CD8-positive, alpha-beta memory T cell (primary cell): ENCODE data around the gene ARMC3. TPM values are rescaled to one million over a fixed set of nuclear protein-coding genes. Genes with fewer than 3 reads are reported as not detected.

ENCODE experiments used
- CTCF ChIA-PET: fragments of 350-600 bp; sonication (Branson Sonifier 250); formaldehyde crosslinking; loops from one replicate; lab custom pipeline; 2021; ENCODE audit warnings: antibody characterized with exemption; lab: Charles Lee
- POLR2A ChIA-PET: fragments of 350-600 bp; sonication (Branson Sonifier 250); formaldehyde crosslinking; loops from one replicate; lab custom pipeline; 2021; ENCODE audit warnings: antibody characterized with exemption; lab: Charles Lee
- DNase-seq, 5 donors: peaks; one replicate each; pipeline versions ENCODE4 v3.0.0 to v3.0.0-alpha.2; 2020 to 2022; ENCODE audit warnings: mixed read lengths in 1 of 5
- H3K27ac ChIP-seq: one replicate; pipeline ENCODE4 v1.7.0; 2013; ENCODE audit warnings: low read depth, mild to moderate bottlenecking, low read length, moderate library complexity
- H3K27me3 ChIP-seq: 2 replicates; pipeline ENCODE4 v1.7.0; 2013; ENCODE audit warnings: low read length, mild to moderate bottlenecking; ENCODE audit not compliant: insufficient read depth, poor library complexity, severe bottlenecking
- H3K36me3 ChIP-seq: 2 replicates; pipeline ENCODE4 v1.7.0; 2013; ENCODE audit warnings: mild to moderate bottlenecking, low read length, moderate library complexity; ENCODE audit not compliant: insufficient read depth
- H3K4me1 ChIP-seq: 2 replicates; pipeline ENCODE4 v1.7.0; 2013; ENCODE audit warnings: mild to moderate bottlenecking, low read length, moderate library complexity; ENCODE audit not compliant: insufficient read depth
- H3K4me3 ChIP-seq: 2 replicates; pipeline ENCODE4 v1.7.0; 2013; ENCODE audit warnings: mild to moderate bottlenecking, low read length
- H3K9me3 ChIP-seq: 2 replicates; pipeline ENCODE4 v1.7.0; 2013; ENCODE audit warnings: mild to moderate bottlenecking, low read length
- H3K27ac Mint-ChIP-seq, 8 donors: one replicate each; pipeline ENCODE4 v1.8.0; 2020 to 2021; ENCODE audit warnings: mixed read lengths in 8 of 8, mild to moderate bottlenecking in 6 of 8, inconsistent platforms in 3 of 8, moderate library complexity in 3 of 8
- H3K27me3 Mint-ChIP-seq, 2 donors: one replicate each; pipeline ENCODE4 v1.8.0; 2020 to 2021; ENCODE audit warnings: mixed read lengths in 2 of 2, mild to moderate bottlenecking in 1 of 2, moderate library complexity in 1 of 2
- H3K36me3 Mint-ChIP-seq, 3 donors: one replicate each; pipeline ENCODE4 v1.8.0; 2020 to 2021; ENCODE audit warnings: mixed read lengths in 3 of 3, inconsistent platforms in 1 of 3, mild to moderate bottlenecking in 1 of 3
- H3K4me1 Mint-ChIP-seq, 3 donors: one replicate each; pipeline ENCODE4 v1.8.0; 2020 to 2021; ENCODE audit warnings: mixed read lengths in 3 of 3, inconsistent platforms in 1 of 3, mild to moderate bottlenecking in 1 of 3
- H3K4me3 Mint-ChIP-seq, 7 donors: one replicate each; pipeline ENCODE4 v1.8.0; 2020 to 2021; ENCODE audit warnings: mixed read lengths in 7 of 7, mild to moderate bottlenecking in 6 of 7, moderate library complexity in 4 of 7, inconsistent platforms in 2 of 7
- H3K9me3 Mint-ChIP-seq, 5 donors: one replicate each; pipeline ENCODE4 v1.8.0; 2020 to 2022; ENCODE audit warnings: mixed read lengths in 5 of 5, mild to moderate bottlenecking in 3 of 5, moderate library complexity in 2 of 5, inconsistent platforms in 1 of 5
- polyA plus RNA-seq: library from polyadenylated mRNA; unstranded; fragments of 300-500 nt; fragmentation: Illumina TruSeq; gene quantifications from one replicate; pipeline ENCODE4 v1.2.3, GENCODE V29; 2021
- total RNA-seq, 2 experiments: library from RNA; stranded (reverse); gene quantifications; one replicate each; pipeline ENCODE4 v1.2.3, GENCODE V29; 2021

The ARMC3 gene
- total and polyA plus RNA-seq, 3 experiments from 2014 or later: not detected

GRCh38 chr10:22999942-23000341, 72.1 kb downstream of the ARMC3 start:
- Mint-ChIP-seq H3K27ac (no peak overlapping the region), H3K4me3 (no peak overlapping the region), H3K36me3 (no peaks in the 10 kb centered on the region), H3K27me3 (peaks cover 31 to 70% of the 10 kb centered on the region in 2 donors), H3K4me1 (no peaks in the 10 kb centered on the region), H3K9me3 (no peaks in the 10 kb centered on the region)
- H3K4me3 ChIP-seq: no peak overlapping the region
- POLR2A ChIA-PET: no interaction called here
- no peaks in the 10 kb centered on the region for H3K36me3 ChIP-seq
- H3K27ac ChIP-seq: no peak overlapping the region
- no peaks in the 10 kb centered on the region for H3K9me3 ChIP-seq
- CTCF ChIA-PET: no interaction called here
- no peaks in the 10 kb centered on the region for H3K27me3 ChIP-seq
- H3K4me1 ChIP-seq: no peaks in the 10 kb centered on the region
- no peak for DNase-seq

- Mint-ChIP-seq H3K27ac (no peak overlapping the region), H3K4me3 (no peak overlapping the region), H3K27me3 (peaks cover 36 to 74% of the 10 kb centered on the region in 2 donors), H3K9me3 (peaks cover 0 to 3% (median 0%) of the 10 kb centered on the region in 5 donors), H3K36me3 (no peaks in the 10 kb centered on the region), H3K4me1 (no peaks in the 10 kb centered on the region)
- no peaks in the 10 kb centered on the region for H3K9me3 ChIP-seq
- H3K4me3 ChIP-seq: no peak overlapping the region
- no peak overlapping the region for H3K27ac ChIP-seq
- no peaks in the 10 kb centered on the region for H3K4me1 ChIP-seq
- ChIA-PET POLR2A (no interaction called here), CTCF (interaction anchor here (3.1 kb wide), 1 partner anchor 13 kb away, joined by 9 read pairs; no protein-coding TSS in a partner anchor)
- DNase-seq: no peak
- no peaks in the 10 kb centered on the region for H3K36me3 ChIP-seq
- H3K27me3 ChIP-seq: no peaks in the 10 kb centered on the region
These were observed 74.2 kb downstream of the ARMC3 start for GRCh38 chr10:23001901-23002516.

- H3K4me1 Mint-ChIP-seq: no peaks in the 10 kb centered on the region
- ChIA-PET POLR2A (no interaction called here), CTCF (no interaction called here)
These were observed 77.3 kb downstream of the ARMC3 start for GRCh38 chr10:23005150-23005549.

GRCh38 chr10:23013581-23014335, 85.9 kb downstream of the ARMC3 start:
- DNase-seq: no peak
- no peaks in the 10 kb centered on the region for H3K36me3 Mint-ChIP-seq
- H3K4me3 Mint-ChIP-seq: no peak overlapping the region
- Histone ChIP-seq H3K4me1 (no peaks in the 10 kb centered on the region), H3K9me3 (no peaks in the 10 kb centered on the region), H3K27me3 (no peaks in the 10 kb centered on the region), H3K4me3 (no peak overlapping the region), H3K36me3 (no peaks in the 10 kb centered on the region), H3K27ac (no peak overlapping the region)
- ChIA-PET CTCF (no interaction called here), POLR2A (no interaction called here)
- peaks cover 0 to 2% (median 0%) of the 10 kb centered on the region in 5 donors for H3K9me3 Mint-ChIP-seq
- no peaks in the 10 kb centered on the region for H3K4me1 Mint-ChIP-seq
- peaks cover 19 to 47% of the 10 kb centered on the region in 2 donors for H3K27me3 Mint-ChIP-seq
- no peak overlapping the region for H3K27ac Mint-ChIP-seq

More at GRCh38 chr10:23005150-23005549, 77.3 kb downstream of the ARMC3 start:
- Histone ChIP-seq H3K36me3 (no peaks in the 10 kb centered on the region), H3K9me3 (no peaks in the 10 kb centered on the region), H3K27ac (no peak overlapping the region), H3K27me3 (no peaks in the 10 kb centered on the region), H3K4me1 (no peaks in the 10 kb centered on the region), H3K4me3 (no peak overlapping the region)
- no peak for DNase-seq
- Mint-ChIP-seq H3K36me3 (no peaks in the 10 kb centered on the region), H3K27me3 (peaks cover 40 to 68% of the 10 kb centered on the region in 2 donors), H3K9me3 (peaks cover 0 to 3% (median 0%) of the 10 kb centered on the region in 5 donors), H3K4me3 (no peak overlapping the region), H3K27ac (no peak overlapping the region)

GRCh38 chr10:23015021-23015707, 87.3 kb downstream of the ARMC3 start:
- Mint-ChIP-seq H3K27ac (no peak overlapping the region), H3K9me3 (peaks cover 0 to 2% (median 0%) of the 10 kb centered on the region in 5 donors), H3K4me1 (no peaks in the 10 kb centered on the region), H3K27me3 (peaks cover 14 to 50% of the 10 kb centered on the region in 2 donors), H3K36me3 (no peaks in the 10 kb centered on the region), H3K4me3 (no peak overlapping the region)
- Histone ChIP-seq H3K4me3 (no peak overlapping the region), H3K36me3 (no peaks in the 10 kb centered on the region), H3K27ac (no peak overlapping the region), H3K27me3 (no peaks in the 10 kb centered on the region), H3K9me3 (no peaks in the 10 kb centered on the region), H3K4me1 (no peaks in the 10 kb centered on the region)
- ChIA-PET CTCF (no interaction called here), POLR2A (no interaction called here)
- no peak for DNase-seq

- CTCF ChIA-PET: no interaction called here
- no peaks in the 10 kb centered on the region for H3K4me1 Mint-ChIP-seq
- POLR2A ChIA-PET: no interaction called here
These were observed 88.8 kb downstream of the ARMC3 start for GRCh38 chr10:23016636-23017035.

GRCh38 chr10:23019633-23020032, 91.8 kb downstream of the ARMC3 start:
- H3K27me3 Mint-ChIP-seq: peaks cover 33 to 67% of the 10 kb centered on the region in 2 donors
- no peaks in the 10 kb centered on the region for H3K4me1 ChIP-seq
- no peaks in the 10 kb centered on the region for H3K4me1 Mint-ChIP-seq
- no peak overlapping the region for H3K4me3 Mint-ChIP-seq
- peaks cover 17 to 28% (median 21%) of the 10 kb centered on the region in 5 donors for H3K9me3 Mint-ChIP-seq
- no peak overlapping the region for H3K27ac Mint-ChIP-seq
- H3K36me3 ChIP-seq: no peaks in the 10 kb centered on the region
- H3K27me3 ChIP-seq: peaks cover 3% of the 10 kb centered on the region
- ChIA-PET POLR2A (no interaction called here), CTCF (no interaction called here)
- H3K9me3 ChIP-seq: no peaks in the 10 kb centered on the region
- peaks cover 0 to 7% (median 2%) of the 10 kb centered on the region in 3 donors for H3K36me3 Mint-ChIP-seq
- H3K27ac ChIP-seq: no peak overlapping the region
- H3K4me3 ChIP-seq: no peak overlapping the region
- no peak for DNase-seq

More at GRCh38 chr10:23016636-23017035, 88.8 kb downstream of the ARMC3 start:
- Mint-ChIP-seq H3K9me3 (peaks cover 2 to 6% (median 5%) of the 10 kb centered on the region in 5 donors), H3K27me3 (peaks cover 21 to 55% of the 10 kb centered on the region in 2 donors), H3K36me3 (peaks cover 0 to 2% (median 0%) of the 10 kb centered on the region in 3 donors), H3K27ac (no peak overlapping the region), H3K4me3 (no peak overlapping the region)
- H3K27me3 ChIP-seq: no peaks in the 10 kb centered on the region
- no peak overlapping the region for H3K27ac ChIP-seq
- H3K4me1 ChIP-seq: no peaks in the 10 kb centered on the region
- H3K9me3 ChIP-seq: no peaks in the 10 kb centered on the region
- no peaks in the 10 kb centered on the region for H3K36me3 ChIP-seq
- H3K4me3 ChIP-seq: no peak overlapping the region
- DNase-seq: no peak

GRCh38 chr10:23021430-23021829, 93.6 kb downstream of the ARMC3 start:
- CTCF ChIA-PET: no interaction called here
- H3K4me3 Mint-ChIP-seq: no peak overlapping the region
- POLR2A ChIA-PET: no interaction called here
- H3K4me1 Mint-ChIP-seq: no peaks in the 10 kb centered on the region
- DNase-seq: no peak
- peaks cover 0 to 7% (median 2%) of the 10 kb centered on the region in 3 donors for H3K36me3 Mint-ChIP-seq
- Histone ChIP-seq H3K4me3 (no peak overlapping the region), H3K27me3 (peaks cover 3% of the 10 kb centered on the region), H3K27ac (no peak overlapping the region), H3K36me3 (no peaks in the 10 kb centered on the region), H3K4me1 (no peaks in the 10 kb centered on the region), H3K9me3 (no peaks in the 10 kb centered on the region)
- H3K9me3 Mint-ChIP-seq: peaks cover 18 to 28% (median 24%) of the 10 kb centered on the region in 5 donors
- H3K27me3 Mint-ChIP-seq: peaks cover 34 to 69% of the 10 kb centered on the region in 2 donors
- no peak overlapping the region for H3K27ac Mint-ChIP-seq
